CD4-positive, alpha-beta T cell (primary cell): ENCODE measurements around the gene SLC2A1. TPM values are rescaled to one million over a fixed set of nuclear protein-coding genes. Genes with fewer than 3 reads are reported as not detected.
A peak's percentile ranks its signal among the peaks of the same experiment; 100 is the strongest.

Source experiments
- ATAC-seq: fragments of 200-7000 bp; cut with Tn5 transposase; one replicate; pipeline ENCODE4 v1.10.0; 2022; ENCODE audit warnings: mild to moderate bottlenecking; ENCODE audit not compliant: poor library complexity
- CTCF ChIA-PET: fragments of 350-600 bp; sonication (Branson Sonifier 250); formaldehyde crosslinking; loops from one replicate; lab custom pipeline; 2021; ENCODE audit warnings: antibody characterized with exemption, inconsistent platforms; lab: Charles Lee
- POLR2A ChIA-PET: fragments of 350-600 bp; sonication (Branson Sonifier 250); formaldehyde crosslinking; loops from one replicate; lab custom pipeline; 2021; ENCODE audit warnings: antibody characterized with exemption, inconsistent platforms; lab: Charles Lee
- DNase-seq, 14 experiments: peaks; one replicate each; pipeline ENCODE4 v3.0.0-alpha.2; 2013 to 2020; ENCODE audit warnings: mixed read lengths in 2 of 14
- H3K27ac ChIP-seq, 2 donors: one replicate each; pipeline versions ENCODE4 v1.5.1 to v1.7.0; 2013; ENCODE audit warnings: low read length in 2 of 2, low read depth in 1 of 2, mild to moderate bottlenecking in 1 of 2
- H3K27me3 ChIP-seq, 2 experiments: 1 replicate in 1 of 2; 2 replicates in 1 of 2; pipeline versions ENCODE4 v1.6.1 to v1.7.0; 2013; ENCODE audit warnings: low read length in 2 of 2, control low read depth in 1 of 2, mild to moderate bottlenecking in 1 of 2, moderate library complexity in 1 of 2; ENCODE audit not compliant: insufficient read depth in 2 of 2, control insufficient read depth in 1 of 2
- H3K36me3 ChIP-seq: one replicate; pipeline ENCODE4 v1.6.1; 2013; ENCODE audit warnings: low read length, control low read depth; ENCODE audit not compliant: insufficient read depth
- H3K4me1 ChIP-seq: one replicate; pipeline ENCODE4 v1.6.1; 2013; ENCODE audit warnings: low read length, control low read depth; ENCODE audit not compliant: insufficient read depth
- H3K4me3 ChIP-seq: one replicate; pipeline ENCODE4 v1.5.1; 2013; ENCODE audit warnings: mild to moderate bottlenecking, low read length, moderate library complexity
- H3K9me3 ChIP-seq, 2 experiments: 1 replicate in 1 of 2; 2 replicates in 1 of 2; pipeline versions ENCODE4 v1.6.1 to v1.7.0; 2013; ENCODE audit warnings: low read length in 2 of 2, mild to moderate bottlenecking in 2 of 2, control low read depth in 1 of 2, moderate library complexity in 1 of 2; ENCODE audit not compliant: control insufficient read depth in 1 of 2, insufficient read depth in 1 of 2
- H3K27ac Mint-ChIP-seq: one replicate; pipeline ENCODE4 v1.8.0; 2020; ENCODE audit warnings: mixed read lengths
- H3K27me3 Mint-ChIP-seq: one replicate; pipeline ENCODE4 v1.8.0; 2021; ENCODE audit warnings: mixed read lengths
- H3K36me3 Mint-ChIP-seq: one replicate; pipeline ENCODE4 v1.8.0; 2021; ENCODE audit warnings: low read depth, mixed read lengths
- H3K4me1 Mint-ChIP-seq: one replicate; pipeline ENCODE4 v1.8.0; 2021; ENCODE audit warnings: low read depth, mixed read lengths
- H3K4me3 Mint-ChIP-seq: one replicate; pipeline ENCODE4 v1.8.0; 2020; ENCODE audit warnings: mild to moderate bottlenecking, mixed read lengths
- H3K9me3 Mint-ChIP-seq: one replicate; pipeline ENCODE4 v1.8.0; 2020; ENCODE audit warnings: mixed read lengths
- intact Hi-C, 2 experiments: fragments of 100-400 bp; cut with DNase I in 1 of 2; cut with micrococcal nuclease in 1 of 2; formaldehyde crosslinking; loops; one replicate each; pipeline versions ENCODE4 v1.15.1 to v1.9.0; 2023 to 2025; cut with DNase I, micrococcal nuclease
- total RNA-seq, 174 experiments: library from RNA in 2 of 174; stranded (reverse) in 2 of 174; gene quantifications; one replicate each; pipeline ENCODE4 v1.2.3 and lab custom pipeline; 2021 to 2026
- TF ChIP-seq, protein P1 (sequence below): fragments of 200-600 bp; IDR thresholded peaks from one replicate; pipeline ENCODE4 v1.8.0; 2022; ENCODE audit warnings: antibody characterized with exemption, mild to moderate bottlenecking

The SLC2A1 gene
- total RNA-seq, 2 experiments from 2014 or later: 78.6 to 80.9 TPM

DNA sequence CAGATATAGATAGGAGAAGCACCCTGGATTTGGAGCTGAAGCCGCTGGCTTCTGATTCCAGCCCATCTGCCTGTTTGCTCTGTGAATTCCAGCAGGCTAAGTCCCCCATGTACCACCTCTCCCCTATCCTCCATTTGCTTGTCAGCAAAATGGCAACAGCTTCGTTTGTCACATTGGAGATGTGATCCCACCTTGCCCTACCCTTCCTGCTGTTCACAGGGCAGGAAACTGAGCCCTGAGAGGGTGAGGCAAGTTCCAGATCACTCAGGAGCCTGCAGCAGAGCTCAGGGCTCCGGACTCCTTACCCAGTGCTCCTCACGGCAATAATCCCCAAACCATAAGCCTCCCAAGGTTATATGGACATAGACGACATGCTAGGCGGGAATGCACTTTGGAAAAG lies 14.9 kb downstream of the SLC2A1 start:
- peaks cover 93% of the 10 kb centered on the region for H3K4me1 Mint-ChIP-seq
- TF ChIP-seq, protein P1, sequence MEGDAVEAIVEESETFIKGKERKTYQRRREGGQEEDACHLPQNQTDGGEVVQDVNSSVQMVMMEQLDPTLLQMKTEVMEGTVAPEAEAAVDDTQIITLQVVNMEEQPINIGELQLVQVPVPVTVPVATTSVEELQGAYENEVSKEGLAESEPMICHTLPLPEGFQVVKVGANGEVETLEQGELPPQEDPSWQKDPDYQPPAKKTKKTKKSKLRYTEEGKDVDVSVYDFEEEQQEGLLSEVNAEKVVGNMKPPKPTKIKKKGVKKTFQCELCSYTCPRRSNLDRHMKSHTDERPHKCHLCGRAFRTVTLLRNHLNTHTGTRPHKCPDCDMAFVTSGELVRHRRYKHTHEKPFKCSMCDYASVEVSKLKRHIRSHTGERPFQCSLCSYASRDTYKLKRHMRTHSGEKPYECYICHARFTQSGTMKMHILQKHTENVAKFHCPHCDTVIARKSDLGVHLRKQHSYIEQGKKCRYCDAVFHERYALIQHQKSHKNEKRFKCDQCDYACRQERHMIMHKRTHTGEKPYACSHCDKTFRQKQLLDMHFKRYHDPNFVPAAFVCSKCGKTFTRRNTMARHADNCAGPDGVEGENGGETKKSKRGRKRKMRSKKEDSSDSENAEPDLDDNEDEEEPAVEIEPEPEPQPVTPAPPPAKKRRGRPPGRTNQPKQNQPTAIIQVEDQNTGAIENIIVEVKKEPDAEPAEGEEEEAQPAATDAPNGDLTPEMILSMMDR: no peak
- H3K4me3 Mint-ChIP-seq: peak overlapping the region; percentile 40
- ChIA-PET POLR2A (interaction anchor here (1.0 to 5.4 kb wide), 5 partner anchors 9 to 21 kb away, joined by 3 to 35 read pairs (median 15); partner anchors contain the start of gene SLC2A1), CTCF (interaction anchor here (1.3 to 2.0 kb wide), 2 partner anchors 21 to 130 kb away, joined by 4 to 5 read pairs; no protein-coding TSS in a partner anchor)
- no peaks in the 10 kb centered on the region for H3K9me3 Mint-ChIP-seq
- H3K27me3 Mint-ChIP-seq: no peaks in the 10 kb centered on the region
- no peaks in the 10 kb centered on the region for H3K9me3 ChIP-seq
- H3K4me3 ChIP-seq: no peak overlapping the region
- intact Hi-C loops: no loop called here
- no peak for DNase-seq
- ATAC-seq: no peak
- peaks cover 63% of the 10 kb centered on the region for H3K36me3 ChIP-seq
- no peaks in the 10 kb centered on the region for H3K27me3 ChIP-seq
- peak overlapping the region; percentile 80 for H3K27ac Mint-ChIP-seq
- peaks cover 100% of the 10 kb centered on the region for H3K4me1 ChIP-seq
- H3K36me3 Mint-ChIP-seq: peaks cover 74% of the 10 kb centered on the region
- peak overlapping the region; percentile 21 to 55 for H3K27ac ChIP-seq

DNA sequence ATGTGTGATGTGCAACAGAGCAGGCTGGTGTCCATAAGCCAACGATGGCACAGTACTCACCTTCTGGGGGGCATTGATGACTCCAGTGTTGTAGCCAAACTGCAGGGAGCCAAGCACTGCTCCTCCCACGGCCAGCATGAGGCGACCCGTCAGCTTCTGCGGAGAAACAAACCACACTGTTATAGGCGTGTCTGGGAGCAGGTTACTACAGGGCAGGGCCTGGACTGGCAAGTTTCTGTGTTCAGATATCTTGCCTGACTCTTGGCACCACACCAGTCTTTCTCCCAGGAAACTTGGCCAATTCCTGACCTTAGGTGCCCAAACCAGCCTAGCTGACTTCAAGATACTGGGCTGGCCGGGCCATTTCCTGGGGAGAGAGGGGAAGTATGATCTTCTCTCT lies 15.5 kb downstream of the SLC2A1 start:
- intact Hi-C loops: no loop called here
- ChIA-PET POLR2A (interaction anchor here (1.0 to 5.4 kb wide), 5 partner anchors 9 to 20 kb away, joined by 3 to 35 read pairs (median 15); partner anchors contain the start of gene SLC2A1), CTCF (interaction anchor here (1.3 to 2.0 kb wide), 2 partner anchors 20 to 130 kb away, joined by 4 to 5 read pairs; no protein-coding TSS in a partner anchor)
- H3K36me3 ChIP-seq: peaks cover 61% of the 10 kb centered on the region
- no peaks in the 10 kb centered on the region for H3K9me3 ChIP-seq
- H3K27me3 ChIP-seq: no peaks in the 10 kb centered on the region
- no peaks in the 10 kb centered on the region for H3K27me3 Mint-ChIP-seq
- H3K27ac ChIP-seq: peak overlapping the region; percentile 21 to 55
- peak in 5 of 14 experiments; percentile 32 to 61 (median 57) for DNase-seq
- H3K4me1 Mint-ChIP-seq: peaks cover 93% of the 10 kb centered on the region
- no peak overlapping the region for H3K4me3 ChIP-seq
- peaks cover 75% of the 10 kb centered on the region for H3K36me3 Mint-ChIP-seq
- TF ChIP-seq, protein P1: no peak
- H3K9me3 Mint-ChIP-seq: no peaks in the 10 kb centered on the region
- H3K4me1 ChIP-seq: peaks cover 100% of the 10 kb centered on the region
- peak overlapping the region; percentile 62 for H3K4me3 Mint-ChIP-seq
- ATAC-seq: peak; percentile 69
- peak overlapping the region; percentile 80 for H3K27ac Mint-ChIP-seq

DNA sequence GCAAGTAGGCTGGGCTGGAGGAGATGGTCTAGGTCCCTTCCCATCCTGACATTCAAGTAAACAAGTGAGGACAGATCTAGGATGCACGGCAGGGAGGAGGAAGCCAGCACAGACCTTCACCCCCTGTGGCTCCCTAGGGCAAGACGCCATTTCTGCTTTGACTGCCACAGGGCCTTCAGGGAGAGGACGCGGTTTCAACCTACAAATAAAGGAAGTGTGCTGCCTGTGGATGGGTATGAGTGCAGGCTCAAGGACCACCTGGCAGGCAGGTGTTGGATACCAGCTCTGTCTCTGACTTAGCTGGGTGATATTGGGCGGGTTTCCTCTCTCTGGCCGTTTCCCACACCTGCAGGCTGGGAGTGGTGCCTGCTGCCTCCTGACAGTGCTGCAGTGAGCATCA lies 16.2 kb downstream of the SLC2A1 start:
- Mint-ChIP-seq H3K36me3 (peaks cover 75% of the 10 kb centered on the region), H3K4me1 (peaks cover 93% of the 10 kb centered on the region), H3K4me3 (peak overlapping the region; percentile 62), H3K27me3 (no peaks in the 10 kb centered on the region), H3K27ac (peak overlapping the region; percentile 80), H3K9me3 (no peaks in the 10 kb centered on the region)
- TF ChIP-seq, protein P1: no peak
- Histone ChIP-seq H3K4me3 (no peak overlapping the region), H3K4me1 (peaks cover 100% of the 10 kb centered on the region), H3K27ac (peak overlapping the region in 1 of 2 donors; percentile 42), H3K9me3 (no peaks in the 10 kb centered on the region), H3K27me3 (no peaks in the 10 kb centered on the region), H3K36me3 (peaks cover 60% of the 10 kb centered on the region)
- ChIA-PET CTCF (interaction anchor here (1.4 to 3.5 kb wide), 3 partner anchors 15 to 20 kb away, joined by 4 to 11 read pairs (median 5); no protein-coding TSS in a partner anchor), POLR2A (interaction anchor here (1.6 to 4.7 kb wide), 3 partner anchors 8 to 11 kb away, joined by 4 to 35 read pairs (median 7); no protein-coding TSS in a partner anchor)
- ATAC-seq: no peak
- intact Hi-C loops: no loop called here
- no peak for DNase-seq
